ENCODE data around the gene UNC13A. TPM values are rescaled to one million over a fixed set of nuclear protein-coding genes. Genes with fewer than 3 reads are reported as not detected.

The UNC13A gene
- total RNA-seq, 3 donors from 2014 or later: under 0.01 to 0.15 TPM; not detected in 1

- peaks cover 0 to 6% of the 10 kb centered on the region in 2 donors for H3K4me1 ChIP-seq
- H3K27me3 ChIP-seq: peaks cover 0 to 26% of the 10 kb centered on the region in 2 donors
- H3K4me3 ChIP-seq: no peak overlapping the region
- no peak overlapping the region for H3K27ac ChIP-seq
- TF ChIP-seq POLR2AphosphoS5 (IDR thresholded peaks at IDR 0.05) (no peak), CTCF (IDR thresholded peaks at IDR 0.05) (no peak), POLR2A (IDR thresholded peaks at IDR 0.05) (no peak)
- no peak for DNase-seq (ENCODE audit: low spot score in 2 of 2)
- H3K9me3 ChIP-seq: peaks cover 6 to 11% of the 10 kb centered on the region in 2 donors
- H3K36me3 ChIP-seq: no peaks in the 10 kb centered on the region
- intact Hi-C loops (cut with DNase I; ENCODE audit: low total_unique reads): no loop called here
These were observed 67.5 kb downstream of the UNC13A start for GRCh38 chr19:17620696-17621095.

GRCh38 chr19:17618936-17619335, 69.2 kb downstream of the UNC13A start:
- H3K9me3 ChIP-seq: peaks cover 6 to 11% of the 10 kb centered on the region in 2 donors
- TF ChIP-seq POLR2AphosphoS5 (IDR thresholded peaks at IDR 0.05): no peak
- H3K4me1 ChIP-seq: peaks cover 0 to 6% of the 10 kb centered on the region in 2 donors
- no peak overlapping the region for H3K27ac ChIP-seq
- no peak for DNase-seq (ENCODE audit: low spot score in 2 of 2)
- no peak overlapping the region for H3K4me3 ChIP-seq
- intact Hi-C loops (cut with DNase I; ENCODE audit: low total_unique reads): no loop called here
- peaks cover 2 to 44% of the 10 kb centered on the region in 2 donors for H3K27me3 ChIP-seq
- no peaks in the 10 kb centered on the region for H3K36me3 ChIP-seq

- DNase-seq (ENCODE audit: low spot score in 2 of 2): no peak
- peaks cover 6 to 11% of the 10 kb centered on the region in 2 donors for H3K9me3 ChIP-seq
- no peak for TF ChIP-seq CTCF (IDR thresholded peaks at IDR 0.05)
- TF ChIP-seq POLR2AphosphoS5 (IDR thresholded peaks at IDR 0.05): no peak
- TF ChIP-seq POLR2A (IDR thresholded peaks at IDR 0.05): no peak
- no peak overlapping the region for H3K27ac ChIP-seq
- H3K4me3 ChIP-seq: no peak overlapping the region
- intact Hi-C loops (cut with DNase I; ENCODE audit: low total_unique reads): no loop called here
- peaks cover 2 to 44% of the 10 kb centered on the region in 2 donors for H3K27me3 ChIP-seq
- peaks cover 0 to 6% of the 10 kb centered on the region in 2 donors for H3K4me1 ChIP-seq
- no peaks in the 10 kb centered on the region for H3K36me3 ChIP-seq
These were observed 69.8 kb downstream of the UNC13A start for GRCh38 chr19:17618281-17618903.

GRCh38 chr19:17617807-17618192, 70.4 kb downstream of the UNC13A start:
- H3K9me3 ChIP-seq: peaks cover 6 to 11% of the 10 kb centered on the region in 2 donors
- no peaks in the 10 kb centered on the region for H3K36me3 ChIP-seq
- H3K4me1 ChIP-seq: peaks cover 0 to 6% of the 10 kb centered on the region in 2 donors
- intact Hi-C loops (cut with DNase I; ENCODE audit: low total_unique reads): no loop called here
- H3K27me3 ChIP-seq: peaks cover 2 to 44% of the 10 kb centered on the region in 2 donors
- no peak for DNase-seq (ENCODE audit: low spot score in 2 of 2)
- no peak overlapping the region for H3K4me3 ChIP-seq
- no peak overlapping the region for H3K27ac ChIP-seq
- TF ChIP-seq POLR2A (IDR thresholded peaks at IDR 0.05): no peak
- no peak for TF ChIP-seq CTCF (IDR thresholded peaks at IDR 0.05)
- no peak for TF ChIP-seq POLR2AphosphoS5 (IDR thresholded peaks at IDR 0.05)

- no peak overlapping the region for H3K4me3 ChIP-seq
- no peak for DNase-seq (ENCODE audit: low spot score in 2 of 2)
- peaks cover 2 to 44% of the 10 kb centered on the region in 2 donors for H3K27me3 ChIP-seq
- no peak for TF ChIP-seq POLR2AphosphoS5 (IDR thresholded peaks at IDR 0.05)
- TF ChIP-seq CTCF (IDR thresholded peaks at IDR 0.05): no peak
- TF ChIP-seq POLR2A (IDR thresholded peaks at IDR 0.05): no peak
- H3K9me3 ChIP-seq: peaks cover 6 to 9% of the 10 kb centered on the region in 2 donors
- no peaks in the 10 kb centered on the region for H3K36me3 ChIP-seq
- H3K27ac ChIP-seq: no peak overlapping the region
- peaks cover 0 to 6% of the 10 kb centered on the region in 2 donors for H3K4me1 ChIP-seq
- intact Hi-C loops (cut with DNase I; ENCODE audit: low total_unique reads): no loop called here
These were observed 71.0 kb downstream of the UNC13A start for GRCh38 chr19:17616961-17617806.
